ENCODE results near the gene TTC21B.

- TF ChIP-seq POLR2A (IDR thresholded peaks at IDR 0.05): no peak
- no peak for TF ChIP-seq CTCF (IDR thresholded peaks at IDR 0.05)
- TF ChIP-seq POLR2AphosphoS5 (IDR thresholded peaks at IDR 0.05; ENCODE audit: insufficient read depth in 1 of 2, low read depth in 1 of 2): no peak
These were observed 76.9 kb downstream of the TTC21B start for GRCh38 chr2:165876712-165877111.

All from vagina (tissue), 2 donors.